HCT116 (cell line): Measurements from ENCODE around the gene CLPSL1.

Experiments
- CEBPB ChIP-seq: IDR thresholded peaks from 2 replicates; pipeline ENCODE4 v1.6.1; 2012; ENCODE audit warnings: low read depth
- EGR1 ChIP-seq: IDR thresholded peaks from 2 replicates; pipeline ENCODE4 v1.6.1; 2012; ENCODE audit warnings: low read depth
- EZH2 ChIP-seq: fragments of 200-600 bp; sonication (generic); IDR thresholded peaks from 2 replicates; pipeline ENCODE4 v1.6.1; 2017; ENCODE audit warnings: antibody characterized with exemption, mixed run types
- JUND ChIP-seq: IDR thresholded peaks from 2 replicates; pipeline ENCODE4 v1.6.1; 2012
- POLR2A ChIP-seq: IDR thresholded peaks from 2 replicates; pipeline ENCODE4 v1.7.0; 2011; ENCODE audit warnings: borderline replicate concordance; ENCODE audit not compliant: insufficient read depth, insufficient read length; ENCODE audit errors: extremely low read depth
- POLR2AphosphoS5 ChIP-seq: IDR thresholded peaks from 2 replicates; pipeline ENCODE4 v1.6.1; 2011; ENCODE audit warnings: mild to moderate bottlenecking, low read depth, low read length, moderate library complexity
- SIN3A ChIP-seq: IDR thresholded peaks from 2 replicates; pipeline ENCODE4 v1.6.1; 2012; ENCODE audit warnings: low read depth
- ZFX ChIP-seq: fragments of 450-650 bp; IDR thresholded peaks from 2 replicates; pipeline ENCODE4 v1.6.1; 2017
- TF ChIP-seq, protein P1 (sequence below), 3 experiments: fragments of 200-600 bp in 1 of 3; sonication (generic) in 1 of 3; IDR thresholded peaks in 2 of 3; conservative IDR thresholded peaks in 1 of 3; 2 replicates each; pipeline ENCODE4 v1.5.1; 2012 to 2017; ENCODE audit warnings: low read depth in 2 of 3, low read length in 2 of 3, antibody characterized with exemption in 1 of 3, borderline replicate concordance in 1 of 3, control low read depth in 1 of 3, mild to moderate bottlenecking in 1 of 3, mixed read lengths in 1 of 3, mixed run types in 1 of 3, moderate library complexity in 1 of 3; ENCODE audit not compliant: insufficient read depth in 1 of 3
- TF ChIP-seq, protein P2 (sequence below): IDR thresholded peaks from 2 replicates; pipeline ENCODE4 v1.6.1; 2012

DNA sequence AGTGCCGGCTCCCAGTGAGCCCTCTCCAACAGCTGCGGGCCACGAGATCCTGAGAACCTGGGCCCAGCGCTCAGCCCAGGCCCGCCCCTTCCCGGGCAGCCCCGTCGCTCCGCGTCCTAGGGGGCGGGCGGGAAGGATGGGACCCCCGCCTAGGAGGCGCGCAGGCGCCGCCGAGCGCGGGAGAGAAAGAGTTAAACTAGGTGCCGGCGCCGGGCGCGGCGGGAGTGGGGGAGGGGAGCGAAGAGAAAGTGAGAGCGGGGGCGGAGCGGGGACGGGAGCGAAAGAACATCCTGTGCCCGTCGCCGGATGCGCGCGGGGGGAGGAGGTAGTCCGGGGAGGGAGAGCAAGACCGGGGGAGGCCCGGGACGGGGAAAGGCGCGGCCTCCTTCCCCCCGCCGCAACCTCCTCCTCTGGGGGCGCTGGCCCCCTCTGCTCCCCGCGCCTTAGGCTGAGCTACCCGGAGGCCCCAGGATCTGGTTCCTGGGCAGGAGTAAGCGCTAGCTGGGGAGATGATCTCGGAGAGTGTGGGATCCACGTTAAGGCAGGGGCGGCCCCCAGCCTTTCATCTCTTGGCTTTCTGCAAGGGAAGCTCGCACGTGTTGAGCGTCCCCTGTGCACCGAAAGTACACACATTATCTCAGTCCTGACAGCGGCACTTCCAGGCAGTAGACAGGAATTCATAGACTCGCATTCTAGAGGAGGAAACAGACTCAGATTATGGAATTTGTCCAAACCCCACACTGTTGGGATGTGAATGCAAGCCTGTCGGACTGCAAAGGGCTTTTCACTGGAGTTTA lies 48.9 kb upstream of the CLPSL1 start:
- TF ChIP-seq, protein P1, sequence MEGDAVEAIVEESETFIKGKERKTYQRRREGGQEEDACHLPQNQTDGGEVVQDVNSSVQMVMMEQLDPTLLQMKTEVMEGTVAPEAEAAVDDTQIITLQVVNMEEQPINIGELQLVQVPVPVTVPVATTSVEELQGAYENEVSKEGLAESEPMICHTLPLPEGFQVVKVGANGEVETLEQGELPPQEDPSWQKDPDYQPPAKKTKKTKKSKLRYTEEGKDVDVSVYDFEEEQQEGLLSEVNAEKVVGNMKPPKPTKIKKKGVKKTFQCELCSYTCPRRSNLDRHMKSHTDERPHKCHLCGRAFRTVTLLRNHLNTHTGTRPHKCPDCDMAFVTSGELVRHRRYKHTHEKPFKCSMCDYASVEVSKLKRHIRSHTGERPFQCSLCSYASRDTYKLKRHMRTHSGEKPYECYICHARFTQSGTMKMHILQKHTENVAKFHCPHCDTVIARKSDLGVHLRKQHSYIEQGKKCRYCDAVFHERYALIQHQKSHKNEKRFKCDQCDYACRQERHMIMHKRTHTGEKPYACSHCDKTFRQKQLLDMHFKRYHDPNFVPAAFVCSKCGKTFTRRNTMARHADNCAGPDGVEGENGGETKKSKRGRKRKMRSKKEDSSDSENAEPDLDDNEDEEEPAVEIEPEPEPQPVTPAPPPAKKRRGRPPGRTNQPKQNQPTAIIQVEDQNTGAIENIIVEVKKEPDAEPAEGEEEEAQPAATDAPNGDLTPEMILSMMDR (IDR thresholded peaks at IDR 0.05 in 2 of 3, conservative IDR thresholded peaks at IDR 0.05 in 1 of 3; ENCODE audit: borderline replicate concordance in 1 of 3, insufficient read depth in 1 of 3, low read depth in 2 of 3, low read length in 2 of 3): no peak
- peak; percentile 36; the same call in 1 of the 2 replicates for TF ChIP-seq ZFX
- TF ChIP-seq CEBPB: no peak
- no peak for TF ChIP-seq SIN3A
- no peak for TF ChIP-seq EGR1
- TF ChIP-seq, protein P2, sequence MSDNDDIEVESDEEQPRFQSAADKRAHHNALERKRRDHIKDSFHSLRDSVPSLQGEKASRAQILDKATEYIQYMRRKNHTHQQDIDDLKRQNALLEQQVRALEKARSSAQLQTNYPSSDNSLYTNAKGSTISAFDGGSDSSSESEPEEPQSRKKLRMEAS: no peak
- TF ChIP-seq EZH2: no peak
- TF ChIP-seq POLR2AphosphoS5: peak; percentile 77
- no peak for TF ChIP-seq JUND
- no peak for TF ChIP-seq POLR2A
